HG03139 (cell line): ENCODE data around the gene HECTD1.
"Not testable (repeated sequence)": the region's sequence is repeated elsewhere in the genome, so short reads cannot be mapped to it uniquely, and the experiment has no call there.

ENCODE experiments used
- ATAC-seq: cut with Tn5 transposase; IDR thresholded peaks from one replicate; pipeline ENCODE4 v1.9.1; 2021; ENCODE audit not compliant: unreplicated experiment

The HECTD1 gene

GRCh38 chr14:31096255-31096654, 111.3 kb downstream of the HECTD1 start:
- ATAC-seq: no peak

GRCh38 chr14:31095817-31096216, 111.8 kb downstream of the HECTD1 start:
- not testable (repeated sequence) for ATAC-seq

- ATAC-seq: not testable (repeated sequence)
These were observed 113.4 kb downstream of the HECTD1 start for GRCh38 chr14:31093884-31094839.

DNA sequence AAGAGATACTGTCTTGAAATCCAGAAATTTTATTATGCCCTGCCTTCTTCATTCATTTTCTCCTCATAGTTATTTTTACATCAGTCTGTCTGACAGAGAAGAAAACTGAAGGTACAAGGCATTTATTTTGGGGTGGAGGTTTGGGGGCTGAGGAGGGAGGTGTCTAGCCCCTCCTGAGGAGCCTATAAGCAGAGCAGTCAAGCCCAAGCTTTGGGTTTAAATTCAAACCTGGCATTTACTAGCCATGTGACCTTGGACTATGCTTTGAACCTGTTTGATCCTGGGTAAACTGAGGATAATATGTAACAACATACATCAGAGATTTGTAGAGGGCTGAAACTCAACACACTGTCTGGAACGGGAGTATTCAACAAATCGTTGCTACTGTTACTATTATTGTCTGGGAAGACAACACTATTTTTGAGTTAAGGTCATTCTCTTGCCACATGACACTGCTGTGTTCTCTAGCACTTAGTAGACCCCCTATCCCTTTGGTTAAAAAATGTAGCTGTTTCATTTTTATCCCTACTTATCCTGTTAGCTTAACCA, 115.4 kb downstream of the HECTD1 start:
- ATAC-seq: no peak

DNA sequence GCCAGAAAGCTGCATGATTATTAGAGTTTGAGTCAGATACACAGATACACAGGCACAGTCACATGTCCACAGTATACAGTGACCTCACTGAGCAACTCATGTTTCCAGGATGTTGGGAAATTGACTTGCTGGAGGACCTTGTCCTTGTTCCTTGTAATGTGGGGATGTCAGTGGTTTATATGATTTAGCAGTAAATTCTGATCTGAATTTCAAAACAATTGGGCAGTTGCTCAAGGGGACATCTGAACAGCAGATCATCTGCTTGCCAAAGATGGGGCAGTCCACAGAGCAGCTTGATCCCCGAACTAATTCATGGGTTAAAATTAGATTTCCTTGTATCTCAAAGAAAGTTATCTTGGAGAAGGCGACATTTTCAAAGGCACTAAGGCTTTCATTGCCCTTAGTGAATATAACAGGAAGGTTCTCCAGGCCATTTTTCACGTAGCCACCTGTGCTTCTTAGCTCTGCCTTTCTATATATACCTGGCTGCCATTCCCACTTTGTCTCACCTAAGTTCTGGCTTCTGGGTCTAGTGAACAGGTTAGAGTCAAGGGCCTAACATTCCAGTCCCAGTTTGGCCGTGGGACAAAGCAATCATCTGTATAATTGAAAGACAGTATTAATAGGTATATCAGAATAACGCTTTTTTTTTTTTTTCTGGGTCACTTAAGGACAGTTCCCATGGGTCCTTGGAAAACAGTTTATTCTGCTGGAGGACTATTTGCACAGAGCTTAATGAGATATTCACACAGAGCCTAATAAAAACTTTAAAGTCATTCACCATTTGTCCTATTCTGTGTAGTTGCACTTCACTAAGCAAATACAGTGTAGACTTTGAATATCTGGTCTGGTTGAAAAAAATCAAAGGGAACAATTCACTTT, 116.5 kb downstream of the HECTD1 start:
- ATAC-seq: no peak

GRCh38 chr14:31086466-31086865, 121.1 kb downstream of the HECTD1 start:
- not testable (repeated sequence) for ATAC-seq

- ATAC-seq: no peak
These were observed 122.6 kb downstream of the HECTD1 start for GRCh38 chr14:31085027-31085426.

- ATAC-seq: peak; percentile 88
These were observed 123.2 kb downstream of the HECTD1 start for GRCh38 chr14:31084385-31084784.

GRCh38 chr14:31083781-31084180, 123.8 kb downstream of the HECTD1 start:
- ATAC-seq: no peak

GRCh38 chr14:31080484-31080883, 127.1 kb downstream of the HECTD1 start:
- no peak for ATAC-seq

DNA sequence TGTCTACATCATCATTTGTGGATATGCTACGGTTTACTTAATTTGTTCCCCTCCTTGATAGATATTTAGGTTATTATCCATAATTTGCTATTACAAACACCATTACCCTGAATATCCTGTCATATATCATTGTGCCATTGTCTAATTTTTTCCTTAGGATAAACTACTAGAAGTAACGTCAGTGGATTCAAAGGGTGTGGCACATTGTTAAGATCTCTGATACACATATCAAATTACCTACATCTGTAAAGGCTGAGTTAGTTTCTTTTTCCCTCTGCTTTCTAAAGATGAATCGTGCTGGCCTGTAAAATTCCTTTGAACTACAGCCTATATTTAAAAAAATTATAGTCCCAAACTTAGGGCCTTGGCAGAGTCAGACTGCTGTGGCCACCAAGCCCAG, 127.5 kb downstream of the HECTD1 start:
- no peak for ATAC-seq

GRCh38 chr14:31078766-31079165, 128.8 kb downstream of the HECTD1 start:
- ATAC-seq: no peak

GRCh38 chr14:31075144-31075543, 132.4 kb downstream of the HECTD1 start:
- ATAC-seq: no peak

GRCh38 chr14:31071151-31071550, 136.4 kb downstream of the HECTD1 start:
- ATAC-seq: no peak

GRCh38 chr14:31070431-31070830, 137.2 kb downstream of the HECTD1 start:
- ATAC-seq: no peak

DNA sequence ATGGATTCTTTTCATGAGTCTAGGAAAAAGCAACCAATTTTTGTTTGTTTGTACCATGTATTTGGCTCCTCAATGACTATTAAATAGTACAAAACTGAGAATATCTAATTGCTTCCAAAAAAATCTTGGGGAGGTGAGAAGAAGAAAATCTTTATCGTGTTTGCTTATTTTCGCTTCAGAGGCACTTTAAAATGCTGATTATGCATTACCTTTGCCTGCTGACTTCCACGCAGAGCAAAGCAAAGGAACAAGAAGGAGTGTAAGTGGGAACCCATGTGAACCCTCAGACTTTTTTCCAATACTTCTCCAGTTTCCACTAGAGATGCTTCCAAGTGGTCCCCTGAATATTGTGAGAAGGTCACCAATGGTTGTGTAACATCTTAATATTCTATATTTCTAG, 138.2 kb downstream of the HECTD1 start:
- no peak for ATAC-seq

DNA sequence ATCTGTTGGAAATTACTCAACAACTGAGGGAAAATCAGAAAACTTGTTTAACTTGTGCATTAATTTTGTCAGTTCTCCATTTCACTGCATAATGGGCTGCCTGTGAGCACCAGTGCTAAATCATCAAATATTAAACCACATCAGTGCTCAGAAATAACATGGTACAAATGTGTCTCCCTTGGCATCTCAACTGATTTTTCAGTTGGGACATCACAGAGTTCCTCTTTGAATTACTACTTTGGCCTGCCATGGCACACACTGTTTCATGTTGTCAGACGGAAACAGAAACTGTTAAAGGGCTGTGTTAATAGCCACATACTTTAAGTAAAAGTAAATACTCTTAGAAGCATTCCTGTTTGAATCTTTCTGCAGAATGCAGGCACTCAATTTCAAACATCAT, 139.4 kb downstream of the HECTD1 start:
- no peak for ATAC-seq

DNA sequence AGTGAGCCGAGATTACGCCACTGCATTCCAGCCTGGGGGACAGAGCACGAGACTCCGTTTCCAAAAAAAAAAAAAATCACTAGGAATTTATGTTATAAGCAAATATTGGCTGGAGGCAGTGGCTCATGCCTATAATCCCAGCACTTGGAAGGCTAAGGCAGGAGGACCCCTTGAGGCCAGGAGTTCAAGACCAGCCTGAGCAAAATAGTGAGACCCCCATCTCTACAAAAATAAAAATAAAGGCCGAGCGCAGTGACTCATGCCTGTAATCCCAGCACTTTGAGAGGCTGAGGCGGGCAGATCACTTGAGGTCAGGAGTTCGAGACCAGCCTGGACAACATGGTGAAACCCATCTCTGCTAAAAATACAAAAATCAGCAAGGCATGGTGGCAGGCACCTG, 144.7 kb downstream of the HECTD1 start:
- ATAC-seq: not testable (repeated sequence)

DNA sequence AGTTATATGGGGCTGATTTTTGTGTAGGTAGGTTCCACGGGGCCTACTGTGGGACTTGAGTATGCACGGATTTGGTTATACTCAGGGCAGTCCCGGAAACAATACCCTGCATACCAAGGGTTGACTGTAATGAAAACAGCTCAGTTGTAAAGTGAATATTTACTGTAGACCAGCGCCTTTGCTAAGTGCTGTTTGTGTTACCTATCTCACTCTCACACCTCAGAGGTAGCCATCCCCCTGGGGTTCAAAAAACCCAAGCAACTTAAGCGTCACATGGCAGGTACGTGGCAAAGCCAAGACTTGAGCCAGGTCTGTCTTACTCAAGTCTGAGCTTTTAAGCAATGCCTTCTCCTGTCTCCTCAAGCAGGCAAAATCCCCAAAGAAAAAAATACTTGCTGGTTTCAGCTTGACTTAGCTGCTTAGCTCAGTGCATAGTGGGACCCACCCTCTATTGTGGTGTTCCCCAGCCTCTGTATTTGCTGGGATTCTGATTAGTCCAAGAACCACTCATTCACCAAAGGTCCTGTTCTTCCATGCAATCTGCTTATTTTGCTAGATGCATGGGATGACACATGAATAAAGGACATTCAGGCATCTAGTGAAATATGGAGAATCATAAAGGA, 147.2 kb downstream of the HECTD1 start:
- no peak for ATAC-seq

DNA sequence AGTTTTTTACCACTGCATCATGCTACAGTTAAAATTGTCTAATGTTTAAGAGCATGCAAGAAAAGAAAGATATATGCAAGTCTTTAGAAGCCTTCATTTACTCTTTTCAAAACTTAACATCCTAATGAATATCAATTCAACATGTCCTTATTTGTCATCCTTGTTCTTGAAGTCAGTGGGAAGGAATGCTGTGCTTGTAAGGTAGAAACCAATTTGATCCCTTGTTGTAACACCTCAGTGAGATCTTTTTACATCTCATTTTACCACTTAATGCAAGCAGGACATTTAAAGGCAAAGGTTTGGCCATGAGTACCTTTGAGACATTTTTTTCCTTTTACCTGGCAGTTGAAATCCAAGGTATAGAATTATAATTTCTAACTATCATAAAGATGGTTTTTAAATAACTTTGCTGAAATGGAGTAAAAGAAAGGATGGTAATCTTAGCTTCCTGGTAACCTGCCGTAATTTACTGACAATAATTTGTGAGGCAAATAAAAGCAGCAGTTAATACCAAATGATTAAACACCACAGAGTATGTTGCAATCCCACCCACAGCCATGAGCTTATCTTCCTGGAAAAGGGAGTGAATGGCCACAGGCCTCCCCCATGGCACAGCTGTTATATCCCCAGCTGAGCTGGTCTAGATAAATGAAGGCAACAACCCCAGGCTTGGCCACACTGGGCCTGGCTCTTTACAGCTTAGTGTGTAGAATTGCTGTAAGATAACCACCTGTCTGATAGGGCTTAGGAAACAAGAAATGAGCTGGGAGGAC, 148.3 kb downstream of the HECTD1 start:
- no peak for ATAC-seq
